Suppressor macrophage treated with lipopolysaccharide for 1 hour (primary cell): Measurements from ENCODE around the gene HP.
"Not testable (repeated sequence)": the region's sequence is repeated elsewhere in the genome, so short reads cannot be mapped to it uniquely, and the experiment has no call there.

Source experiments
- DNase-seq, 3 donors: peaks; one replicate each; pipeline ENCODE4 v3.0.0-alpha.2; 2020 to 2022

Gene HP

DNA sequence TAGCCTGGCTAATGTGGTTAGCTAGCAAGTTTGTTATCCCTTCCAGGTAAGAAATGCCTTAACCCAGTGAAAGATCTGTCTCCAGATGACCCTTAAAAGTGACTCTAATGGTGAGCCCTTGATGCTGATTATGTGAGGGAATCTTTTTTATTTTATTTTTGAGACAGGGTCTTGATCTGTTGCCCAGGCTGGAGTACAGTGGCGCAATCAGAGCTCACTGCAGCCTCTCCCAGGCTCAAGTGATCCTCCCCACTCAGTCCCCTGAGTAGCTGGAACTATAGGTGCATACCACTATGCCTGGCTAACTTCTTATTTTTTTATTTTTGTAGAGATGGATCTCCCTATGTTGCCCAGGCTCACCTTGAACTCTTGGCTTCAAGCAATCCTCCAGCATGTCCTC lies 10.8 kb upstream of the HP start:
- DNase-seq: no peak

- DNase-seq: no peak
Observed at GRCh38 chr16:72044296-72044695, 10.0 kb upstream of the HP start.

- no peak for DNase-seq
Observed at GRCh38 chr16:72044825-72045359, 9.4 kb upstream of the HP start.

DNA sequence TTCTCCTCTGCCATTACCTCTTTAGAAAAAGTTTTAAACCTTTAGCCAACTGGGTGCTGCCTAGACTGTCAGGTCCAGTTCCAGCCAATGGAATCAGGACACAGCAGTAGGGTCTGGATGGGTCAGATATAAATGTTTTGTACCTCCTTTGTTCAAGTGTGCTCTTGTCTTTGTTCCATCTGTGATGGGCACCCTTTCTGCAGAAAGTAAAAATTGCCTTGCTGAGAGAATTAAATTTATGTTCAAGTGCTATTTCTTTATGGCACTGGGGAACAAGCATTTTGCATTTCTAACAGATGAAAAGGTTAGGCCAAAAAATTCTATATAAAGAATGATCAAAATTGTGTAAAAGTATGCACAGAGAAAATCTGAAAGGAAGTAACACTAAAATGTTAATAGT lies 5.2 kb upstream of the HP start:
- DNase-seq: no peak

DNA sequence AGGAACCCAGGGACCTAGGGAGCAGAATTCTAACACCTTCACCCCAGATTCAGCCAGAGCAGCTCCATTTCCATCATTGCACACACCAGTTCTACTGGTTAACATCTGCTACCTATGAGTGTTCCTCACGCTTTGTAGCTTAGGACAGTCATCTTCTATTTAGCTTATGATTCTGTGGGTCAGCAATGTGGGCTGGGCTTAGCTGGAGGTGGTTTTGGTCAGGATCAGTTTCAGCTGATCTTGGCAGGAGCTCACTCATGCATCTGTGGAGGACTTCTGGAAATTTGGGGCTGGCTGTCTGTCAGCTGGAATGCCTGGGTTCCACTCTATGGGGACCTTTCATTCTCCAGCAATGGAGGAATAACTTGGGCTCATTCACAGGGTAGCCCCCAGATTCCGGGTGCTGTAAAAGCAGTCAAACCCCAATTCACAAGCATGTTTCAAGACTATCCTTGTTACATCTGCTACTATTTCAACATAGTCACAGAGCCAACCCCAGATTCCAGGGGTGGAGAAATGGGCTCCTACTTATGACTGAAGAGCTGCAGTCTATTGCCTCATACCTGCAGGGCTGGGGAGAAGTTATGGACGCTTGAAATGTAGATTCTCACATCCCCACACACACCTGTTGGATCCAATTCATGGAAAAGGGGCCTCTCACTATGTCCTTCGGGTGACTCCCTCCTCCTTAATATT lies 3.4 kb upstream of the HP start:
- peak in 2 of 3 donors; percentile 12 to 24 for DNase-seq

GRCh38 chr16:72051818-72052217 lies 2.5 kb upstream of the HP start:
- peak; percentile 66 to 81 (median 81) for DNase-seq

- no peak for DNase-seq
Observed at GRCh38 chr16:72055911-72056310, 1.6 kb downstream of the HP start.

DNA sequence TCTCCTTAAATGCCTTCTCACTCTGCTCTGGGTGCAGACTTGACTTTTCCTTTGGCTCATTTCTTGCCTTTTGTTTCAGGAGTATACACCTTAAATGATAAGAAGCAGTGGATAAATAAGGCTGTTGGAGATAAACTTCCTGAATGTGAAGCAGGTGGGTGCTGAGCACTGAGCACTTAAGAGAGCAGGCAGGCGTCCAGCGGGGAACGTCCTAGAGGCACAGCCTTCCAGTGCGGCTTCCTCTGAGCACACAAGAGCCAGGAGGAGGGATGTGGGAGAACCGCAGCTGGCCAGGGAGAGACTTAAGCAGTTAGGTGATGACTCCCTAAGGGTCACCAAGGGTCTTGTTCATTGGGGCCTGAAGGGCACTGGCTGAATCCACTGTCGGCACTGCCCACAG lies 3.0 kb downstream of the HP start:
- not testable (repeated sequence) for DNase-seq

DNA sequence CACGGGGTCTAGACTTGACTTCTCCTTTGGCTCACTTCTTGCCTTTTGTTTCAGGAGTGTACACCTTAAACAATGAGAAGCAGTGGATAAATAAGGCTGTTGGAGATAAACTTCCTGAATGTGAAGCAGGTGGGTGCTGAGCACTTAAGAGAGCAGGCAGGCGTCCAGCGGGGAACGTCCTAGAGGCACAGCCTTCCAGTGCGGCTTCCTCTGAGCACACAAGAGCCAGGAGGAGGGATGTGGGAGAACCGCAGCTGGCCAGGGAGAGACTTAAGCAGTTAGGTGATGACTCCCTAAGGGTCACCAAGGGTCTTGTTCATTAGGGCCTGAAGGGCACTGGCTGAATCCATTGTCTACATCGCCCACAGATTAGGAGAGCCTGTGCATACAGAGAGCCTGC lies 4.8 kb downstream of the HP start:
- DNase-seq: not testable (repeated sequence)

DNA sequence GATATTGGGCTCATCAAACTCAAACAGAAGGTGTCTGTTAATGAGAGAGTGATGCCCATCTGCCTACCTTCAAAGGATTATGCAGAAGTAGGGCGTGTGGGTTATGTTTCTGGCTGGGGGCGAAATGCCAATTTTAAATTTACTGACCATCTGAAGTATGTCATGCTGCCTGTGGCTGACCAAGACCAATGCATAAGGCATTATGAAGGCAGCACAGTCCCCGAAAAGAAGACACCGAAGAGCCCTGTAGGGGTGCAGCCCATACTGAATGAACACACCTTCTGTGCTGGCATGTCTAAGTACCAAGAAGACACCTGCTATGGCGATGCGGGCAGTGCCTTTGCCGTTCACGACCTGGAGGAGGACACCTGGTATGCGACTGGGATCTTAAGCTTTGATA lies 6.1 kb downstream of the HP start:
- no peak for DNase-seq

DNA sequence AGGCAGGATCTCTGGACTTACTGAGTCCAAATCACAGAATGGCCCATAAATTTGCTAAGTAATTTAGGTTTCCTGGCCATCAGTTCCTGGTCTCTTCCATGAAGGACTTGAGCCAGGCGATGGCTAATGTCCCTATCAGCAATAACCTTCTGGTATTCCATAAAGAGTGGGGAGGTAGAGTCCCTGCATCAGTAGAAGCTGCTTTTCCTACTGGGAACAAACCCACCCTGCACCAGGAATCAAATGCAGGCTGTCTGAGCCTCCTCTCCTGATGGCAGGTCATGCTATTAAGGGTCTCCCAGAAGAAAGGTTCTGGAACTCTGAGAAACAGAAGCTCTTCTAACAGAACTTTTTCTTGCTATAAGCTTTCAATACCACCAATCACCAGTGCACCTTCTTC lies 7.3 kb downstream of the HP start:
- no peak for DNase-seq

- no peak for DNase-seq
Observed at GRCh38 chr16:72064361-72064894, 10.1 kb downstream of the HP start.

GRCh38 chr16:72066747-72067146 lies 12.4 kb downstream of the HP start:
- peak; percentile 48 to 60 (median 49) for DNase-seq

- no peak for DNase-seq
Observed at GRCh38 chr16:72068930-72069329, 14.6 kb downstream of the HP start.

GRCh38 chr16:72072514-72073342 lies 18.4 kb downstream of the HP start:
- DNase-seq: no peak

GRCh38 chr16:72073560-72074230 lies 19.4 kb downstream of the HP start:
- DNase-seq: no peak

- not testable (repeated sequence) for DNase-seq
Observed at GRCh38 chr16:72075067-72075466, 20.8 kb downstream of the HP start.

GRCh38 chr16:72076991-72077706 lies 22.8 kb downstream of the HP start:
- not testable (repeated sequence) for DNase-seq

DNA sequence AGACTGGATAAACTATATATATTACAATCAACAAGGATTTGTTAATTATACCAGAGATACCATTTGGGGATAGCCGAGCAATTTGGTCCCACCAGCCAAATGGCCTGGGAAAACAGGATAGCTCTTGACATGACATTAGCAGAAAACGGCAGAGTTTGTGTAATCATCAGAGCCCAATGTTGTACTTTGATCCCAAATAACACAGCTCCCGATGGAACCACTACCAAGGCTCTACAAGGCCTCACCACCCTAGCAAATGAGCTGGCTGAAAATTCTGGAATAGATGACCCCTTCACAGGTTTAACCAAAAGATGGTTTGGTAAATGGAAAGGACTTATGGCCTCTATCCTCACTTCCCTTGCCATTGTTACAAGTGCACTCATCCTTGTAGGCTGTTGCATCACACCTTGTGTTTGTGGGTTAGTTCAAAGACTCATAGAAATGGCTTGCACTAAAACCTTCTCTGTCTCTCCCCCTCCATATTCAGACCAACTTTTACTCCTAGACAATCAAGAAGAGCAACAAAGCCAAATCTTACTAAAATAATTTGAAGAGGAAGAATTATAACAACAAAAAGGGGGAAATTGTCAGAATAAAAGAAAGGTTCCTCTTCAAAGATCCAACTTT lies 29.6 kb downstream of the HP start:
- no peak for DNase-seq

DNA sequence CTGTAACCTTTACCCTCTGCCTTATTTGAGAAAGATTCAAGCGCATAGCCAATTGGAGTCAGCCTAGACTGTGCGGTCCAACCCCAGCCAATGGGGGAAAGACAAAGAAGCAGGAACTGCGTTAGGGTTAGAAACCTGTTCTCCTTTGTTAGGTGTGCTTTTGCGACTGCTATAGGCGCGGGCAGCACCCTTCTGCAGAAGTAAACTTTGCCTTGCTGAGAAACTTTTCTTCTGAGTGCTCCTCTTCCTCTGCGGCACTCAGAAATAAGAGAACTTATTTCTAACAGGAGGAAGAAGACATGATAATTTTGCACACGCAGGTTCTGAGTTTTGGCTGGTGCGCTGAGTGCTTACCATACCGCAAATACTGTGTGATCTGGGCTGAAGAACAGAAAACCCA lies 30.1 kb downstream of the HP start:
- no peak for DNase-seq

DNA sequence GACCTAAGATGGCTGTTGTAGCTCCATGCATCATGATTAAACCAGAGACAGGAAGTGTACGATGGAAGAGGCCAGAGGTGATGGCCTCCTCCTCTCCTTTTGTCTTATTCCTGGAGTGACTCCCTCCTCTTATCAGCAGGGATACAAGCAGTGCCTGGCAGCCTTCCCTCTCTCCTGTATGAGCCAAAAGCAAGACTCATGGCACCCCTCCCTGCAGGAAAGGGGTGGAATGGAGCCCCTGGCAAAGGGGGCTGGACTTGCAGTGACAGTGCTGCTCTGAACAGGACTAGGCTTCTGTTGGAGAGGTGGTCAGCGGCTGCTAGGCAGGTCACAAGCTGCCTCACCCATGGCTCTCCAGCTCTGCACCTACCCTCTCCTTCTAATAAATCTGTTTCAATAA lies 30.7 kb downstream of the HP start:
- DNase-seq: no peak

DNA sequence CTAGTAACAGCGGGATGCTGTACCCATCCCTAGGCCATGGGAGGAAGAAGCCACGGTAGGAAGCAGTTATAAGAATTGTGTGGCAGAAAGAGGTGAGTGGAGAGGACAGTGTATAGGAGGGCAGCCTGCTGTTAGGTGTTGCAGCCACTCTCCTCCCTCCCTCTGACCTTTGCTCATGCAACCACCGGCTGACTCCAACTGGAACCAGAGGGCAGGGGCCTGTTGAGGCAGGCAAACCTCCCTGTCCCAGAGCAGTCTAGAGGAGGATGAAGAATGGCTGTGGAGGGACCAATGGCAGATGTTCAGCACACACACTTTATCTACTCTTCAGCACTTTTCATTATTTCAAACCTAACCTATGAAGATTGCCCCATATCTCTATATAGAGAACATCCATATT lies 36.9 kb downstream of the HP start:
- DNase-seq: no peak
